ENCODE data around the gene FBXO17.
A peak's percentile ranks its signal among the peaks of the same experiment; 100 is the strongest.
"Not testable (repeated sequence)": the region's sequence is repeated elsewhere in the genome, so short reads cannot be mapped to it uniquely, and the experiment has no call there.

FBXO17 gene

GRCh38 chr19:38975214-38975860, at the start of gene FBXO17:
Gene FBXO17 (minus strand): TSS chr19:38975742. CDS start chr19:38950319, 25,423 bp downstream.
- DNase-seq (ENCODE audit: low spot score): peak; percentile 83

- no peak for DNase-seq (ENCODE audit: low spot score)
These were observed 49.5 kb upstream of the FBXO17 start for GRCh38 chr19:39024875-39025641.

- DNase-seq (ENCODE audit: low spot score): no peak
These were observed 45.5 kb upstream of the FBXO17 start for GRCh38 chr19:39021063-39021462.

- DNase-seq (ENCODE audit: low spot score): no peak
These were observed 42.1 kb upstream of the FBXO17 start for GRCh38 chr19:39017646-39018045.

GRCh38 chr19:39017026-39017425, 41.5 kb upstream of the FBXO17 start:
- no peak for DNase-seq (ENCODE audit: low spot score)

- no peak for DNase-seq (ENCODE audit: low spot score)
These were observed 38.5 kb upstream of the FBXO17 start for GRCh38 chr19:39014037-39014436.

- DNase-seq (ENCODE audit: low spot score): no peak
These were observed 33.5 kb upstream of the FBXO17 start for GRCh38 chr19:39009001-39009400.

GRCh38 chr19:39008137-39008536, 32.6 kb upstream of the FBXO17 start:
- no peak for DNase-seq (ENCODE audit: low spot score)

GRCh38 chr19:39007096-39007495, 31.6 kb upstream of the FBXO17 start:
- no peak for DNase-seq (ENCODE audit: low spot score)

GRCh38 chr19:39004403-39004802, 28.9 kb upstream of the FBXO17 start:
- no peak for DNase-seq (ENCODE audit: low spot score)

GRCh38 chr19:39003796-39004195, 28.3 kb upstream of the FBXO17 start:
- DNase-seq (ENCODE audit: low spot score): no peak

- no peak for DNase-seq (ENCODE audit: low spot score)
These were observed 27.6 kb upstream of the FBXO17 start for GRCh38 chr19:39003188-39003587.

- peak; percentile 88 for DNase-seq (ENCODE audit: low spot score)
These were observed 25.5 kb upstream of the FBXO17 start for GRCh38 chr19:39001041-39001440.

- DNase-seq (ENCODE audit: low spot score): not testable (repeated sequence)
These were observed 22.0 kb upstream of the FBXO17 start for GRCh38 chr19:38997576-38997975.

- DNase-seq (ENCODE audit: low spot score): no peak
These were observed 17.7 kb upstream of the FBXO17 start for GRCh38 chr19:38993271-38993670.

- DNase-seq (ENCODE audit: low spot score): no peak
These were observed 15.6 kb upstream of the FBXO17 start for GRCh38 chr19:38990949-38991697.

GRCh38 chr19:38989614-38990013, 14.1 kb upstream of the FBXO17 start:
- not testable (repeated sequence) for DNase-seq (ENCODE audit: low spot score)

- DNase-seq (ENCODE audit: low spot score): peak; percentile 59
These were observed 13.6 kb upstream of the FBXO17 start for GRCh38 chr19:38989066-38989605.

- not testable (repeated sequence) for DNase-seq (ENCODE audit: low spot score)
These were observed 13.1 kb upstream of the FBXO17 start for GRCh38 chr19:38988627-38989026.

GRCh38 chr19:38987745-38988144, 12.2 kb upstream of the FBXO17 start:
- DNase-seq (ENCODE audit: low spot score): not testable (repeated sequence)

GRCh38 chr19:38985262-38985661, 9.7 kb upstream of the FBXO17 start:
- DNase-seq (ENCODE audit: low spot score): no peak

GRCh38 chr19:38980583-38981374, 5.2 kb upstream of the FBXO17 start:
- no peak for DNase-seq (ENCODE audit: low spot score)

All from D341Med (cell line).